CMK (cell line): ENCODE results near the gene CHRDL2.

Experiments
- DNase-seq: peaks from one replicate; pipeline ENCODE4 v3.0.0-alpha.2; 2010; ENCODE audit warnings: low read depth

The CHRDL2 gene

GRCh38 chr11:74684661-74685060, 46.6 kb downstream of the CHRDL2 start:
- DNase-seq, result no peak

- DNase-seq, result no peak
These were observed 47.2 kb downstream of the CHRDL2 start for GRCh38 chr11:74683941-74684481.

GRCh38 chr11:74683279-74683871, 47.9 kb downstream of the CHRDL2 start:
- DNase-seq, result no peak

GRCh38 chr11:74682731-74683278, 48.4 kb downstream of the CHRDL2 start:
- no peak for DNase-seq

- DNase-seq, result no peak
These were observed 49.3 kb downstream of the CHRDL2 start for GRCh38 chr11:74681686-74682651.

- no peak for DNase-seq
These were observed 50.3 kb downstream of the CHRDL2 start for GRCh38 chr11:74680703-74681531.

- no peak for DNase-seq
These were observed 51.1 kb downstream of the CHRDL2 start for GRCh38 chr11:74680035-74680671.

GRCh38 chr11:74679513-74679865, 51.7 kb downstream of the CHRDL2 start:
- DNase-seq, result no peak

GRCh38 chr11:74678591-74679512, 52.4 kb downstream of the CHRDL2 start:
- no peak for DNase-seq

- no peak for DNase-seq
These were observed 53.2 kb downstream of the CHRDL2 start for GRCh38 chr11:74678041-74678440.

GRCh38 chr11:74677131-74677530, 54.1 kb downstream of the CHRDL2 start:
- DNase-seq, result no peak

- DNase-seq, result no peak
These were observed 54.6 kb downstream of the CHRDL2 start for GRCh38 chr11:74676596-74676995.

GRCh38 chr11:74675761-74676160, 55.5 kb downstream of the CHRDL2 start:
- no peak for DNase-seq

GRCh38 chr11:74673693-74674360, 57.4 kb downstream of the CHRDL2 start:
- no peak for DNase-seq

- DNase-seq, result no peak
These were observed 58.1 kb downstream of the CHRDL2 start for GRCh38 chr11:74672956-74673692.

GRCh38 chr11:74672332-74672955, 58.8 kb downstream of the CHRDL2 start:
- DNase-seq, result no peak

GRCh38 chr11:74671520-74672196, 59.6 kb downstream of the CHRDL2 start:
- DNase-seq, result no peak

GRCh38 chr11:74670171-74670570, 61.1 kb downstream of the CHRDL2 start:
- DNase-seq, result no peak
